Measurements from ENCODE around the gene EIF4E2. TPM values are rescaled to one million over a fixed set of nuclear protein-coding genes. Genes with fewer than 3 reads are reported as not detected.
"Not testable (repeated sequence)": the region's sequence is repeated elsewhere in the genome, so short reads cannot be mapped to it uniquely, and the experiment has no call there.

EIF4E2 gene
- total RNA-seq, 2 experiments from 2014 or later: 70.1 to 71.8 TPM

- DNase-seq: no peak
- Mint-ChIP-seq H3K4me1 (no peaks in the 10 kb centered on the region), H3K27me3 (no peaks in the 10 kb centered on the region), H3K36me3 (peaks cover 22% of the 10 kb centered on the region), H3K9me3 (no peaks in the 10 kb centered on the region), H3K27ac (no peak overlapping the region), H3K4me3 (no peak overlapping the region)
Measured at GRCh38 chr2:232562515-232563151, 12.1 kb downstream of the EIF4E2 start.

- H3K36me3 Mint-ChIP-seq: peaks cover 21% of the 10 kb centered on the region
- DNase-seq: no peak
- H3K4me3 Mint-ChIP-seq: no peak overlapping the region
- no peaks in the 10 kb centered on the region for H3K27me3 Mint-ChIP-seq
- H3K4me1 Mint-ChIP-seq: no peaks in the 10 kb centered on the region
- H3K27ac Mint-ChIP-seq: no peak overlapping the region
- no peaks in the 10 kb centered on the region for H3K9me3 Mint-ChIP-seq
Measured at GRCh38 chr2:232563580-232563979, 13.1 kb downstream of the EIF4E2 start.

- Mint-ChIP-seq H3K4me1 (no peaks in the 10 kb centered on the region), H3K27me3 (no peaks in the 10 kb centered on the region), H3K27ac (no peak overlapping the region), H3K36me3 (peaks cover 21% of the 10 kb centered on the region), H3K4me3 (no peak overlapping the region), H3K9me3 (no peaks in the 10 kb centered on the region)
- no peak for DNase-seq
Measured at GRCh38 chr2:232567721-232568120, 17.2 kb downstream of the EIF4E2 start.

DNA sequence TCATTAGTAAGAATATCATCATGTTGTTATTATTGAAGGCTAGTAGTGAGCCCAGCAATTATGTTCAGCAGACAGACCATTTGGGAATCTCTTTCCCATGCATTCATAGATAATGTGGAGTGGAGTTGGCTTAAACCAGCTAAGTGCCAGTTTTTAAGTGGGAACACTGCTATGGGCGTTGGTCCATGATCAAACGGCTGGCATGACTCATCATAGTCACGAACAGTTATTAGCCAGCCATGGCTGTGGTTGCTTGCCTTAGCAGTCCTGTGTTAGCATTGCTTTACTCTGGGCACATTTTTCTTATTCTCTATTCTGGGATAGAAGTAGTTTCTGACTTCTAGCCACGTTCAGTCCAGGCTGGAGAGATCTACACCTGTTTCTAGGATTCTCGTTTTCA is 17.7 kb downstream of the EIF4E2 start:
- Mint-ChIP-seq H3K27me3 (no peaks in the 10 kb centered on the region), H3K9me3 (no peaks in the 10 kb centered on the region), H3K27ac (no peak overlapping the region), H3K4me3 (no peak overlapping the region), H3K36me3 (peaks cover 21% of the 10 kb centered on the region), H3K4me1 (no peaks in the 10 kb centered on the region)
- DNase-seq: no peak

DNA sequence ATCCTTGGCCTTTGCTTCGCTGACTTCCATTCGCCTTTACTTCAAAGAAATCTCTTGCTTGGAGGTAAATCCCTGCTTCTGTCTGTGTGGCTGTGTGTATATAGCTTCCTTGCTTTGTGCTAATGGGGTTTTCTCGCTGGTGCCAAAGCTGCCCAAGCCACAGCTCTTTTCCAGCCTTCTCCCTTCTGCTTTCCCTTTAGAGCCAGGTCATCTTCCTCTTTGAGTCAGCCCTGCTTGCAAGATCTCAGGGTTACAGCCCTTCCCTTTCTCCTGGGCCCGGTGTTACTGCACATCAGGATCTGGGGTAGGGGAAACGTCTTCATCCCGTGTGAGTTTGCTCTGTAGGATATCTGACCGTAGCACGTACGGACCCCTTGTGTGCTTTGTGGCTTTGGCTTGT is 19.1 kb downstream of the EIF4E2 start:
- H3K9me3 Mint-ChIP-seq: no peaks in the 10 kb centered on the region
- no peak overlapping the region for H3K27ac Mint-ChIP-seq
- H3K36me3 Mint-ChIP-seq: peaks cover 18% of the 10 kb centered on the region
- H3K4me3 Mint-ChIP-seq: no peak overlapping the region
- no peaks in the 10 kb centered on the region for H3K4me1 Mint-ChIP-seq
- DNase-seq: no peak
- H3K27me3 Mint-ChIP-seq: no peaks in the 10 kb centered on the region

GRCh38 chr2:232570481-232570880 is 20.0 kb downstream of the EIF4E2 start:
- H3K27me3 Mint-ChIP-seq, H3K4me3 Mint-ChIP-seq, H3K27ac Mint-ChIP-seq, H3K9me3 Mint-ChIP-seq, DNase-seq, H3K4me1 Mint-ChIP-seq: not testable (repeated sequence)
- peaks cover 20% of the 10 kb centered on the region for H3K36me3 Mint-ChIP-seq

DNA sequence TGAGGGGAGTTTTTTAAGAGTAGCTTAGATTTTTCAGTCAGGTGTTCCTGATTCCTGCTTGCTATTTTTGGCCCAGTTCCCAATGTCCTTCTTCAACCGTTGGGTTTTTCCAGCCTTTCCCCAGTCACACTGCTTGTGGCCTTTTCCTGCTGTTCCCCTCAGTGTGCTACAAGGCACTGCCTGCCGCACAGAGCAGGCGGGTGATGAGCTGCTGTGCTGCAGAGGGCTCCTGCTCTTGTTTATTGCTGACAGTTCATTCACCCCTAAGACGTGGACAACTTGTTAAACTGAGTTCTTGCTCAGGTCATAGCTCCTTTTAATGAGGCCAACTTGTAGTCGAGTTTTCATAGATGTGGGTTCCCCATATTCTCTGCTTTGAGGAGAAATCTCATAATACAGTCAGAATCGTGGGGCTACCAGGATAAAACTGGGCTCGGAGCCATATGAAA is 20.6 kb downstream of the EIF4E2 start:
- peaks cover 1% of the 10 kb centered on the region for H3K4me1 Mint-ChIP-seq
- no peak for DNase-seq
- no peak overlapping the region for H3K27ac Mint-ChIP-seq
- H3K9me3 Mint-ChIP-seq: no peaks in the 10 kb centered on the region
- H3K4me3 Mint-ChIP-seq: no peak overlapping the region
- no peaks in the 10 kb centered on the region for H3K27me3 Mint-ChIP-seq
- H3K36me3 Mint-ChIP-seq: peaks cover 18% of the 10 kb centered on the region

DNA sequence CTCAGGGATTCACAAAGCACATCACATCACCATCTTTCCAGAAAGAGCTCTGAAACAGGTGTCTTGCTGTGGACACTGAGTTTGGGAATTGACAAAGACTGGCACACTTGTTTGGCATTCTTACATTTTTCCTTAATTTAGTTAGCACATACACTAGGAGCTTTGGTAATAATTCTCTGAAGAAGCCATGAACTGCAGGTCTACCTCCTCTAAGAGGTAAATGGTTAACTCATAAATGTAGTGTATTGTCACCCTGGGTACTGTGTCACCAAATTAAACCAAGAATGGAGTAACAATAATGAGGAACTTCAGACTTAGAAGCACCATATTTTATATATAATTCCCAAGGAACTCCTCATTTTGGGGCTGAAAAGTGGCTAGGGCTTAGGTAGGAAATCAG is 22.6 kb downstream of the EIF4E2 start:
- Mint-ChIP-seq H3K4me3 (no peak overlapping the region), H3K27ac (no peak overlapping the region), H3K36me3 (peaks cover 15% of the 10 kb centered on the region), H3K9me3 (no peaks in the 10 kb centered on the region), H3K4me1 (peaks cover 3% of the 10 kb centered on the region), H3K27me3 (no peaks in the 10 kb centered on the region)
- no peak for DNase-seq

GRCh38 chr2:232573771-232574435 is 23.4 kb downstream of the EIF4E2 start:
- H3K27ac Mint-ChIP-seq: no peak overlapping the region
- H3K27me3 Mint-ChIP-seq: no peaks in the 10 kb centered on the region
- H3K4me1 Mint-ChIP-seq: peaks cover 3% of the 10 kb centered on the region
- H3K36me3 Mint-ChIP-seq: peaks cover 12% of the 10 kb centered on the region
- H3K9me3 Mint-ChIP-seq: no peaks in the 10 kb centered on the region
- H3K4me3 Mint-ChIP-seq: no peak overlapping the region
- DNase-seq: no peak

DNA sequence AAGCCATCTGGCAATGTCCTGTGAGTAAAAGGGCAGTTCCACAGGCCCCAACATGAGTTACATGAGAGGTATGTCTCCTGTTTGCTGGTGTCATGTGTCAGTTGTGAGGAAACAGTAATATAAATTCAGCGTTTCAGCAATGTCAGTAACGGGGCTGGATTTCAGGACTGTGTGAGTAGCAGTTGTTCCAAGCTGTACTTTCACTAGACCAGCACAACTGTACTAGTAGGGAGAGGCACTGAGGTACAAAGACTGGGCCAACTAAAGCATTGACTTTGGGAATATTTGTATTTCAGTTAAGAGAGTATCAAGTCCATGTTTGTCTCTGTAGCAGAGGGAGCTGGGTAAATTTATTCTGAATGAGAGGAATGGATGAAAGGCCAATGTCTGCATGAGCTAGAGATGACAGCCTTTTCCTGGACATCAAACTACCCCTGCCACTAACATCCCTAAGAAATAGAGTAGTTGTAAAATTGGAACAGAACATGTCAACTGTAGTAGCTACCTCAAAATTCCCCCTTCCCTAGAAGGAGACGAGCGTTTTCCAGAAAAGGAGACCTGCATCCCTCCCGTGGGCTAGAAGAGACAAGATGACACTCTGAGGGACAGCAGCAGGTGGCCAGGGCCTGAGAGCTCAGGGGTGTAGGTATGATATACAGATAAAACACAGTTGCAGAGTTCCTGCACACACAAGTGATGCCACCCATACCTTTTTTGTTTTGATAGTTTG is 24.4 kb downstream of the EIF4E2 start:
- no peaks in the 10 kb centered on the region for H3K27me3 Mint-ChIP-seq

DNA sequence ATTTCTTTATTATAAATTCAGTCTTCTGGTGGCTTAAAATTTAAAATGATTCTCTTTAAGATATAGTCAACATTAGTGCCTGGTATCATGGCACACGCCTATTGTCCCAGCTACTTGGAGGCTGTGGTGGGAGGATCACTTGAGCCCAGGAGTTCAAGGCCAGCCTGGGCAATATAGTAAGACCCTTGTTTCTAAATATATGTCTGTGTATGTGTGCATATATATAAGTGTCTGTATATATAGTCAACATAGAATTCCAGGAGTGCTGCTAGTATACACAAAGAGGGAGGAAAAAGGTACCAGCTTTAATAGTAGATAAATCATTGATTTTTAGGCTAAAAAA is 24.9 kb downstream of the EIF4E2 start:
- no peak overlapping the region for H3K27ac Mint-ChIP-seq

More for the DNA sequence above, 24.4 kb downstream of the EIF4E2 start:
- no peak for DNase-seq
- Mint-ChIP-seq H3K4me3 (no peak overlapping the region), H3K27ac (no peak overlapping the region), H3K9me3 (no peaks in the 10 kb centered on the region), H3K36me3 (peaks cover 9% of the 10 kb centered on the region), H3K4me1 (peaks cover 3% of the 10 kb centered on the region)

GRCh38 chr2:232576995-232577394 is 26.5 kb downstream of the EIF4E2 start:
- Mint-ChIP-seq H3K27me3 (no peaks in the 10 kb centered on the region), H3K27ac (no peak overlapping the region)

More for the DNA sequence above, 24.9 kb downstream of the EIF4E2 start:
- Mint-ChIP-seq H3K36me3 (peaks cover 9% of the 10 kb centered on the region), H3K4me3 (no peak overlapping the region), H3K4me1 (peaks cover 3% of the 10 kb centered on the region), H3K27me3 (no peaks in the 10 kb centered on the region), H3K9me3 (no peaks in the 10 kb centered on the region)
- DNase-seq: no peak

DNA sequence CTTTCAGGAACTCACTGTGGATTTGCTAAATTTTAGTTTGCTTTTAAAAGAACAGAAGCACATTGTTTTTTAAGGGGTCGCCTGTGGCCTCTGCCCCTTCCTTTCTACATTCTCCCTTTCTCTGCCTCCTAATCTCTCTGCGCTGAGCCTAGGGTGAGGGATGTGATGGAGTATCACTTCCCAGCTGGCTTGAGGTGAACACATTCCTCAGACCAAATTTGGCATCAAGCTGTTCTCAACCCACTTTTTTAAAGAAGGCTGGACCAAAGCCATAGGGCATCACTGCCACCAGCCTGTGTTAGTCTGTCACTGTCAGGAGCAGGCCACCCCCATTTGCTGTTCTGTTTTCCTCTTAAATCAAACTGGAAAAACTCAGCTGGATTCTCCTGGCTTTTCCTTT is 27.4 kb downstream of the EIF4E2 start:
- no peak for DNase-seq
- Mint-ChIP-seq H3K4me1 (peaks cover 3% of the 10 kb centered on the region), H3K36me3 (peaks cover 28% of the 10 kb centered on the region), H3K4me3 (no peak overlapping the region), H3K27me3 (no peaks in the 10 kb centered on the region), H3K27ac (no peak overlapping the region), H3K9me3 (peaks cover 5% of the 10 kb centered on the region)

More at GRCh38 chr2:232576995-232577394, 26.5 kb downstream of the EIF4E2 start:
- Mint-ChIP-seq H3K4me3 (no peak overlapping the region), H3K36me3 (peaks cover 20% of the 10 kb centered on the region), H3K4me1 (peaks cover 3% of the 10 kb centered on the region), H3K9me3 (no peaks in the 10 kb centered on the region)
- no peak for DNase-seq

DNA sequence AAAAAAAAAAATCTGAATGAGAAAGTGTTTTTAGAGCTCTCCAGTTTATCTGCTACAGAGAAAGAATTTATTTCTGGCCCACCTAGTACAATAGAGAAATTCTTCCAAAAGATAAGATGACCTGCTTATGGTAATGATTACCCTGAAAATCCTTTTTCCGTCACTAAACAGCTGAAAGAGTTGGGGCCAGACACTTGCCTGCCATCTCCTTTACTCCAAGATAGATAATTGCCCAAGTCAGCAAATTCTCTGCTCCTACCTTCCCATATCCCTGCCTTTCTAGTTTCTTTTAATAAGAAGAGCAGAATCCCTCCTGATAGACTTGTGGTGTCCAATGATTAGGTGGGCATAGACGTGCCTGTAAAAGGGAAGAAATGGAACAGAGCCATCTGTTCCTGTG is 28.1 kb downstream of the EIF4E2 start:
- Mint-ChIP-seq H3K4me1 (peaks cover 3% of the 10 kb centered on the region), H3K9me3 (peaks cover 5% of the 10 kb centered on the region), H3K27ac (no peak overlapping the region), H3K36me3 (peaks cover 35% of the 10 kb centered on the region), H3K4me3 (no peak overlapping the region), H3K27me3 (no peaks in the 10 kb centered on the region)
- DNase-seq: no peak

DNA sequence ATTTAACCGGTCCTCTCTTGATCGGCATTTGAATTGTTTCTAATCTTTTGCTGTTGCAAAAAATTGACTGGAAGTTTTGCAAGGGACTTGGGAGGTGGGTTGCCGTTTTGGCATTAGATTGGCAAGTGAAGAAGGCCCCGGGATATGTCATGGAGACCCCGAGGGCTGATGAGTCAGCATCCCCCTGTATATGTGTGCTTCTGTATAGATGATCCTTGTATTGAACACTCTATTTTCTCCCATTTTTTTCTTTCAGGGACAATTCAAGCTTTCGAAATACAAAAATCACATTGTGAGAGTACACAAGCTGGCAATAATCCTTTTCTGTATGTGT is 30.1 kb downstream of the EIF4E2 start:
- Mint-ChIP-seq H3K27me3 (no peaks in the 10 kb centered on the region), H3K27ac (no peak overlapping the region)

More for the DNA sequence above, 30.1 kb downstream of the EIF4E2 start:
- Mint-ChIP-seq H3K36me3 (peaks cover 42% of the 10 kb centered on the region), H3K4me3 (no peak overlapping the region), H3K4me1 (peaks cover 3% of the 10 kb centered on the region), H3K9me3 (peaks cover 10% of the 10 kb centered on the region)
- no peak for DNase-seq
